HepG2 (cell line): ENCODE measurements around the gene DNAAF8. TPM values are rescaled to one million over a fixed set of nuclear protein-coding genes. Genes with fewer than 3 reads are reported as not detected.

Experiments used
- ATAC-seq: fragments of 200-7000 bp; cut with Tn5 transposase; 3 replicates; pipeline ENCODE4 v1.9.1; 2020; ENCODE audit warnings: mild to moderate bottlenecking, moderate library complexity
- BruUV-seq: library from RNA; stranded (reverse); fragments of 400-500 nt; replicated peaks from 2 replicates; lab custom pipeline; 2021; lab: Mats Ljungman, UMichigan
- CTCF ChIA-PET: fragments of 300-600 bp; formaldehyde crosslinking; extraction: SDS; loops from one replicate; lab custom pipeline; 2021; ENCODE audit warnings: low total read pairs, inconsistent platforms, low intra/inter-chr PET ratio; lab: Yijun Ruan, JAX
- POLR2A ChIA-PET: fragments of 350-600 bp; sonication (Branson Sonifier 250); formaldehyde crosslinking; loops from one replicate; lab custom pipeline; 2020; ENCODE audit warnings: antibody characterized with exemption, inconsistent platforms; lab: Yijun Ruan, JAX
- DNase-seq: peaks from one replicate; pipeline ENCODE4 v3.0.0-alpha.2; 2015; ENCODE audit warnings: low spot score
- FAIRE-seq: peaks from 3 replicates; lab custom pipeline; 2011; peaks lifted over from hg19 to GRCh38; lab: Jason Lieb, UNC
- H2AFZ ChIP-seq: one replicate; pipeline ENCODE4 v1.6.1; 2011; ENCODE audit warnings: low read length, inconsistent platforms
- H3K27ac ChIP-seq: fragments of 300-600 bp; 3 replicates; pipeline ENCODE4 v1.8.0; 2011; ENCODE audit warnings: mixed run types, mild to moderate bottlenecking, mixed read lengths, low read length, inconsistent platforms; ENCODE audit not compliant: insufficient read depth; ENCODE audit errors: extremely low read length
- H3K27me3 ChIP-seq, 2 experiments: fragments of 200-600 bp in 1 of 2; 2 replicates in 1 of 2; 3 replicates in 1 of 2; pipeline versions ENCODE4 v1.6.0 to v1.8.0; 2011; ENCODE audit warnings: low read length in 2 of 2, mild to moderate bottlenecking in 2 of 2, moderate library complexity in 2 of 2, inconsistent platforms in 1 of 2; ENCODE audit not compliant: insufficient read depth in 2 of 2, control insufficient read depth in 1 of 2
- H3K36me3 ChIP-seq, 2 experiments: fragments of 200-600 bp in 1 of 2; replicated peaks in 1 of 2; 2 replicates in 1 of 2; 3 replicates in 1 of 2; pipeline versions ENCODE4 v1.5.1 to v1.8.0; 2011; ENCODE audit warnings: low read length in 2 of 2, inconsistent platforms in 1 of 2; ENCODE audit not compliant: insufficient read depth in 2 of 2, control insufficient read depth in 1 of 2
- H3K4me1 ChIP-seq: 2 replicates; pipeline ENCODE4 v1.5.1; 2012; ENCODE audit warnings: low read length, inconsistent platforms; ENCODE audit not compliant: insufficient read depth
- H3K4me2 ChIP-seq: 2 replicates; pipeline ENCODE4 v1.6.0; 2011; ENCODE audit warnings: low read depth, low read length, inconsistent platforms
- H3K4me3 ChIP-seq, 3 experiments: fragments of 200-600 bp in 1 of 3; sonication (generic), shearing (Covaris generic) in 1 of 3; replicated peaks in 1 of 3; 2 replicates each; pipeline ENCODE4 v1.5.1; 2011 to 2016; ENCODE audit warnings: low read length in 3 of 3, inconsistent platforms in 2 of 3, low read depth in 2 of 3, mild to moderate bottlenecking in 2 of 3, control low read depth in 1 of 3, mixed read lengths in 1 of 3; ENCODE audit not compliant: insufficient read depth in 1 of 3
- H3K79me2 ChIP-seq: one replicate; pipeline ENCODE4 v1.6.1; 2011; ENCODE audit warnings: low read length, inconsistent platforms; ENCODE audit not compliant: insufficient read depth
- H3K9ac ChIP-seq: 2 replicates; pipeline ENCODE4 v1.6.0; 2011; ENCODE audit warnings: mild to moderate bottlenecking, low read depth, low read length, inconsistent platforms; ENCODE audit not compliant: insufficient read depth
- H3K9me3 ChIP-seq: 2 replicates; pipeline ENCODE4 v1.5.1; 2012; ENCODE audit warnings: mild to moderate bottlenecking, low read length
- H4K20me1 ChIP-seq: 2 replicates; pipeline ENCODE4 v1.6.0; 2011; ENCODE audit warnings: inconsistent platforms, mild to moderate bottlenecking, low read length, moderate library complexity; ENCODE audit not compliant: insufficient read depth
- AGO1 ChIP-seq: fragments of 200-400 bp; formaldehyde crosslinking; IDR thresholded peaks from 2 replicates; pipeline ENCODE4 v1.6.1; 2017; ENCODE audit warnings: mild to moderate bottlenecking, low read depth, low read length, moderate library complexity; ENCODE audit not compliant: poor library complexity, severe bottlenecking
- MIER2 ChIP-seq: IDR thresholded peaks from 2 replicates; pipeline ENCODE4 v1.6.1; 2016; ENCODE audit warnings: missing biosample characterization, missing genetic modification reagents
- MXD3 ChIP-seq: IDR thresholded peaks from 2 replicates; pipeline ENCODE4 v1.6.1; 2016; ENCODE audit warnings: mild to moderate bottlenecking, missing biosample characterization, missing genetic modification reagents
- NFE2 ChIP-seq: sonication (generic); formaldehyde crosslinking; IDR thresholded peaks from 2 replicates; pipeline ENCODE4 v1.4.0; 2020; ENCODE audit warnings: missing genetic modification reagents
- POLR2A ChIP-seq, 2 experiments: IDR thresholded peaks; 2 replicates each; pipeline ENCODE4 v1.6.1; 2011; ENCODE audit warnings: low read depth in 2 of 2, low read length in 2 of 2, mild to moderate bottlenecking in 1 of 2, moderate library complexity in 1 of 2; ENCODE audit not compliant: insufficient read depth in 1 of 2
- SALL1 ChIP-seq: sonication (generic); formaldehyde crosslinking; IDR thresholded peaks from 2 replicates; pipeline ENCODE4 v1.8.0; 2022; ENCODE audit warnings: mild to moderate bottlenecking, missing genetic modification reagents
- SIX1 ChIP-seq: sonication (generic); formaldehyde crosslinking; IDR thresholded peaks from 2 replicates; pipeline ENCODE4 v1.4.0; 2020; ENCODE audit warnings: missing genetic modification reagents, borderline replicate concordance
- SNRNP70 ChIP-seq: fragments of 200-400 bp; formaldehyde crosslinking; IDR thresholded peaks from 2 replicates; pipeline ENCODE4 v1.6.1; 2017; ENCODE audit warnings: mild to moderate bottlenecking, low read depth, low read length, moderate library complexity
- USF2 ChIP-seq, 2 experiments: sonication (generic) in 1 of 2; formaldehyde crosslinking in 1 of 2; IDR thresholded peaks; 2 replicates each; pipeline versions ENCODE4 v1.5.1 to v1.6.1; 2011 to 2020; ENCODE audit warnings: borderline replicate concordance in 1 of 2, low read depth in 1 of 2, low read length in 1 of 2, mild to moderate bottlenecking in 1 of 2, missing genetic modification reagents in 1 of 2, moderate library complexity in 1 of 2
- ZMYM4 ChIP-seq: sonication (generic); formaldehyde crosslinking; IDR thresholded peaks from 2 replicates; pipeline ENCODE4 v1.8.1; 2023; ENCODE audit warnings: mild to moderate bottlenecking, missing genetic modification reagents
- ZNF431 ChIP-seq: sonication (generic); formaldehyde crosslinking; IDR thresholded peaks from 2 replicates; pipeline ENCODE4 v1.9.0; 2022; ENCODE audit warnings: missing genetic modification reagents, low read depth, mild to moderate bottlenecking, borderline replicate concordance
- ZNF784 ChIP-seq: sonication (generic); formaldehyde crosslinking; IDR thresholded peaks from 2 replicates; pipeline ENCODE4 v1.5.1; 2020; ENCODE audit warnings: missing genetic modification reagents, mild to moderate bottlenecking, borderline replicate concordance
- WGBS: methylation state at CpG from one replicate; pipeline ENCODE4 v1.1.6; 2017; ENCODE audit warnings: low lambda C conversion rate; 5-methylcytosine and 5-hydroxymethylcytosine counted together
- in situ Hi-C: cut with HindIII; loops from 2 replicates; pipeline ENCODE4 v1.10.0; 2017; ENCODE audit warnings: low pct_unique_long_range_greater_than_20kb; ENCODE audit not compliant: extremely low pct_ligation_motif_present
- intact Hi-C: fragments of 100-400 bp; cut with micrococcal nuclease; formaldehyde crosslinking; loops from one replicate; pipeline ENCODE4 v1.10.0; 2022; ENCODE audit not compliant: unreplicated experiment
- polyA plus RNA-seq, 8 experiments: library from polyadenylated mRNA; depleted of rRNA in 3 of 8; stranded (reverse) in 7 of 8; unstranded in 1 of 8; fragments of >200 nt; fragmentation: Illumina TruSeq in 4 of 8; extraction: Trizol in 4 of 8; gene quantifications; 2 replicates each; pipeline versions ENCODE4 v1.2.1 to v1.2.3, GENCODE V29; 2011 to 2016; ENCODE audit warnings: low read depth in 4 of 8, missing spikeins in 1 of 8, mixed read lengths in 1 of 8; ENCODE audit not compliant: insufficient read depth in 1 of 8
- total RNA-seq, 5 experiments: library from RNA; depleted of rRNA; stranded (reverse); fragments of >200 nt; fragmentation: Illumina TruSeq; extraction: Trizol; gene quantifications; 2 replicates each; pipeline ENCODE4 v1.2.3, GENCODE V29; 2016; ENCODE audit warnings: low read depth in 1 of 5

DNAAF8 gene
- total and polyA plus RNA-seq, 2 of the 13 experiments (the other 11 are each of a cell fraction or from before 2014, with no cell fraction given), result 0.44 TPM; not detected in 1

GRCh38 chr16:4745274-4745569 lies 10.9 kb downstream of the DNAAF8 start (continued):
- TF ChIP-seq USF2 (IDR thresholded peaks at IDR 0.05; ENCODE audit: low read depth, low read length), result peak; percentile 60
- TF ChIP-seq USF2 (CRISPR knock-in tag; IDR thresholded peaks at IDR 0.05; ENCODE audit: borderline replicate concordance), result peak; percentile 79; the same call in 1 of the 2 replicates

DNA sequence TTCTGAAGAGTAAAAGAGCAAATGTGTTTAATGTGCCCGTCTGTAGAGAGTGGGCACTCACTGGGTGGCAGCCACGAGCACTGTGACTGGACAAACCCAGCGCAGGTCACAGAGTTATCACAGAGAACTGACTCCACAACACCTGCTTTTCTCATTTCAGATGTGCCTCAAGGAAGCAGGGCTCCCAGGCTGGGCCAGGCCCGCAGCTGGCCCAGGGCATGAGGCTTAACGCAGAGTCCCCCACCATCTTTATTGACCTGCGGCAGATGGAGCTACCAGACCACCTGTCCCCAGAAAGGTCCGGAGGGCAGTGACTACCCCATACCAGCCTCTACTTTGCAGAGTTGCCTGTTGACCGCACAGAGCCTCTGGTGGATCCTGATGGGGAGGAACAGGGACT lies 11.9 kb downstream of the DNAAF8 start:
- no peaks in the 10 kb centered on the region for H3K27me3 ChIP-seq
- BruUV-seq, result no TSS peak

DNA sequence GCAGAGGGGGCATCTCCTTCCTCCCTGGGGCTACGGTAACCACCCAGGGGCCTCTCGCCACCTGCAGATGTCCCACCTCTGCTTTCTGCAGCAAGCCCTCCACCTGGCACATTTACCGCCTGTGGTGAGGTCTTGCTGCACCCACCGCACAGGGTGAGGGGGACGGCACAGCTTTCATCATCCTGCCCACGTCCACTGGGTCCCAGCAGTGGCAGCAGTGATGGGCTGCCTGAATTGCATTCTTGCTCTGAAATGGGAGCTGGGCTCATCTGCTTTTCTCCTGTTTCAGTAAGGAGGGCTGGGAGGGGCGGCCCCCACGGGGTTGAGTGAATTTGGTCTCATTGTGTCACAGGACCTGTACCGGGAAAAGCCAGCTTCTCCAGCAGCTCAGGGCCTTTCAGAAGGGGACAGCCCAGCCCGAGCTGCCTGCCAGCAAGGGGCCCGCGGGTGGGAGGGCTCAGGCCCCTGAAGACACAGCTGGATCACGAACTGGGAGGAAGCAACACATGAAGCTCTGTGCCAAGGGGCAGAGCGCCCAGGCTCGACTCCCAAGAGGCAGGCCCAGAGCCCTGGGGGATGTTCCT lies 12.7 kb downstream of the DNAAF8 start:
- POLR2A ChIA-PET, result interaction anchor here (1.0 kb wide), 1 partner anchor 22 kb away, joined by 4 read pairs; no protein-coding TSS in a partner anchor
- WGBS, result 87% methylated on average over 6 of the region's 15 CpGs
- TF ChIP-seq ZNF784 (no peak), ZMYM4 (no peak), MXD3 (no peak), NFE2 (CRISPR knock-in tag) (no peak), SIX1 (CRISPR knock-in tag) (no peak), SNRNP70 (no peak), SALL1 (CRISPR knock-in tag) (no peak), POLR2A (IDR thresholded peaks at IDR 0.05; ENCODE audit: insufficient read depth in 1 of 2, low read depth in 2 of 2, low read length in 2 of 2) (0 out of 4 replicates have a peak, but pooled peaks of 1 of the 2 experiments have one; percentile 23), AGO1 (peak; percentile 52), ZNF431 (CRISPR knock-in tag) (no peak), MIER2 (no peak)

More for the DNA sequence above, 11.9 kb downstream of the DNAAF8 start:
- H3K9ac ChIP-seq, result no peak overlapping the region
- WGBS, result 80% methylated on average over 7 of the region's 8 CpGs
- TF ChIP-seq SNRNP70 (no peak), AGO1 (peak; percentile 3)
- ATAC-seq (no peak), DNase-seq (no peak), FAIRE-seq (no peak)
- peaks cover 14% of the 10 kb centered on the region for H3K4me1 ChIP-seq
- H2AFZ ChIP-seq, result no peak overlapping the region
- intact Hi-C loops, result no loop called here
- CTCF ChIA-PET, result no interaction called here
- H3K36me3 ChIP-seq, result peaks cover 3 to 6% of the 10 kb centered on the region in 2 experiments; a peak in 4 of 5 replicates
- H3K79me2 ChIP-seq, result no peaks in the 10 kb centered on the region
- in situ Hi-C loops, result no loop called here
- no peak overlapping the region for H3K27ac ChIP-seq
- H3K4me2 ChIP-seq, result no peak overlapping the region
- POLR2A ChIA-PET, result no interaction called here
- H3K4me3 ChIP-seq, result no peak overlapping the region
- H4K20me1 ChIP-seq, result no peaks in the 10 kb centered on the region
- no peaks in the 10 kb centered on the region for H3K9me3 ChIP-seq

More for the DNA sequence above, 12.7 kb downstream of the DNAAF8 start:
- Histone ChIP-seq H3K79me2 (no peaks in the 10 kb centered on the region), H2AFZ (no peak overlapping the region), H3K9me3 (no peaks in the 10 kb centered on the region), H3K27me3 (no peaks in the 10 kb centered on the region), H3K4me1 (peaks cover 14% of the 10 kb centered on the region), H3K4me3 (no peak overlapping the region), H3K36me3 (peaks cover 10 to 13% of the 10 kb centered on the region in 2 experiments; a peak in 4 of 5 replicates), H3K27ac (no peak overlapping the region), H4K20me1 (no peaks in the 10 kb centered on the region), H3K9ac (no peak overlapping the region), H3K4me2 (no peak overlapping the region)
- intact Hi-C loops (no loop called here), in situ Hi-C loops (no loop called here)
- no TSS peak for BruUV-seq
- no peak for DNase-seq
- peak; percentile 5; the same call in 2 of the 3 replicates for ATAC-seq
- no peak for FAIRE-seq
- CTCF ChIA-PET, result no interaction called here
